Loucy (cell line): ENCODE measurements around the gene GLRA1.

Experiments
- H2AFZ ChIP-seq: fragments of 200-600 bp; sonication (generic); 2 replicates; pipeline ENCODE4 v1.6.0; 2016; ENCODE audit warnings: antibody characterized with exemption, mild to moderate bottlenecking, low read length, moderate library complexity
- H3F3A ChIP-seq: fragments of 200-600 bp; 2 replicates; pipeline ENCODE4 v1.6.0; 2016; ENCODE audit warnings: antibody characterized with exemption, low read depth, mild to moderate bottlenecking
- H3K27me3 ChIP-seq: fragments of 200-600 bp; sonication (generic); 2 replicates; pipeline ENCODE4 v1.6.1; 2014; ENCODE audit warnings: low read length, mild to moderate bottlenecking; ENCODE audit not compliant: insufficient read depth, poor library complexity, severe bottlenecking
- H3K36me3 ChIP-seq: fragments of 200-600 bp; sonication (generic); 2 replicates; pipeline ENCODE4 v1.6.1; 2016; ENCODE audit warnings: low read length; ENCODE audit not compliant: insufficient read depth
- H3K4me1 ChIP-seq: fragments of 200-600 bp; sonication (generic); 2 replicates; pipeline ENCODE4 v1.5.1; 2014; ENCODE audit warnings: low read length, mild to moderate bottlenecking; ENCODE audit not compliant: insufficient read depth, poor library complexity, severe bottlenecking
- H3K4me2 ChIP-seq: fragments of 200-600 bp; sonication (generic); 2 replicates; pipeline ENCODE4 v1.6.0; 2014; ENCODE audit warnings: antibody characterized with exemption, low read length, low read depth, mild to moderate bottlenecking; ENCODE audit not compliant: poor library complexity, severe bottlenecking
- H3K4me3 ChIP-seq: fragments of 200-600 bp; sonication (generic); 2 replicates; pipeline ENCODE4 v1.5.1; 2014; ENCODE audit warnings: low read length, mild to moderate bottlenecking, mixed read lengths; ENCODE audit not compliant: poor library complexity, severe bottlenecking
- H3K79me2 ChIP-seq: fragments of 200-600 bp; sonication (generic); 2 replicates; pipeline ENCODE4 v1.6.1; 2014; ENCODE audit warnings: low read length; ENCODE audit not compliant: insufficient read depth
- H3K9ac ChIP-seq: fragments of 200-600 bp; sonication (generic); 2 replicates; pipeline ENCODE4 v1.6.0; 2014; ENCODE audit warnings: mild to moderate bottlenecking, low read depth, low read length, moderate library complexity; ENCODE audit not compliant: poor library complexity, severe bottlenecking
- H3K9me2 ChIP-seq: fragments of 200-600 bp; sonication (generic); replicated peaks from 2 replicates; pipeline ENCODE4 v1.6.1; 2016; ENCODE audit warnings: low read depth, low read length, mixed read lengths
- H3K9me3 ChIP-seq: fragments of 200-600 bp; sonication (generic); 2 replicates; pipeline ENCODE4 v1.6.1; 2014; ENCODE audit warnings: mild to moderate bottlenecking, antibody characterized with exemption, low read length, low read depth; ENCODE audit not compliant: insufficient read depth
- H4K20me1 ChIP-seq: fragments of 200-600 bp; sonication (generic); 2 replicates; pipeline ENCODE4 v1.6.0; 2014; ENCODE audit warnings: antibody characterized with exemption, low read length, mild to moderate bottlenecking; ENCODE audit not compliant: insufficient read depth, poor library complexity, severe bottlenecking
- CTCF ChIP-seq: fragments of 200-600 bp; sonication (generic); conservative IDR thresholded peaks from 2 replicates; pipeline ENCODE4 v1.5.1; 2014; ENCODE audit warnings: mild to moderate bottlenecking, antibody characterized with exemption, low read length
- EZH2phosphoT487 ChIP-seq: fragments of 200-600 bp; IDR thresholded peaks from 2 replicates; pipeline ENCODE4 v1.6.1; 2018; ENCODE audit warnings: antibody characterized with exemption, mild to moderate bottlenecking, moderate library complexity, borderline replicate concordance

GLRA1 gene

GRCh38 chr5:151800532-151800931 lies 124.1 kb downstream of the GLRA1 start:
- Histone ChIP-seq H3K4me1 (no peaks in the 10 kb centered on the region), H4K20me1 (peaks cover 55% of the 10 kb centered on the region), H3K27me3 (no peaks in the 10 kb centered on the region), H3K79me2 (peaks cover 32% of the 10 kb centered on the region), H3F3A (no peaks in the 10 kb centered on the region), H3K9me3 (no peaks in the 10 kb centered on the region), H3K4me2 (no peak overlapping the region), H3K9me2 (no peaks in the 10 kb centered on the region), H3K36me3 (peaks cover 97% of the 10 kb centered on the region), H3K4me3 (no peak overlapping the region), H2AFZ (no peak overlapping the region), H3K9ac (no peak overlapping the region)
- no peak for TF ChIP-seq EZH2phosphoT487
- no peak for TF ChIP-seq CTCF

GRCh38 chr5:151799407-151799806 lies 125.2 kb downstream of the GLRA1 start:
- peaks cover 37% of the 10 kb centered on the region for H3K79me2 ChIP-seq
- H3F3A ChIP-seq = no peaks in the 10 kb centered on the region

GRCh38 chr5:151798674-151799073 lies 126.0 kb downstream of the GLRA1 start:
- Histone ChIP-seq H3K9me3 (no peaks in the 10 kb centered on the region), H3F3A (no peaks in the 10 kb centered on the region), H3K79me2 (peaks cover 44% of the 10 kb centered on the region), H3K4me1 (no peaks in the 10 kb centered on the region), H2AFZ (no peak overlapping the region), H3K4me2 (no peak overlapping the region), H3K9ac (no peak overlapping the region), H4K20me1 (peaks cover 70% of the 10 kb centered on the region), H3K9me2 (no peaks in the 10 kb centered on the region), H3K36me3 (peaks cover 97% of the 10 kb centered on the region), H3K4me3 (no peak overlapping the region), H3K27me3 (no peaks in the 10 kb centered on the region)
- no peak for TF ChIP-seq EZH2phosphoT487
- TF ChIP-seq CTCF = no peak

More at GRCh38 chr5:151799407-151799806, 125.2 kb downstream of the GLRA1 start:
- H3K4me3 ChIP-seq = no peak overlapping the region
- no peaks in the 10 kb centered on the region for H3K9me2 ChIP-seq
- no peak overlapping the region for H3K4me2 ChIP-seq
- H2AFZ ChIP-seq = no peak overlapping the region
- peaks cover 65% of the 10 kb centered on the region for H4K20me1 ChIP-seq
- H3K27me3 ChIP-seq = no peaks in the 10 kb centered on the region
- no peaks in the 10 kb centered on the region for H3K9me3 ChIP-seq
- H3K4me1 ChIP-seq = no peaks in the 10 kb centered on the region
- H3K9ac ChIP-seq = no peak overlapping the region
- no peak for TF ChIP-seq EZH2phosphoT487
- no peak for TF ChIP-seq CTCF
- peaks cover 97% of the 10 kb centered on the region for H3K36me3 ChIP-seq
